Memory B cell (primary cell): ENCODE measurements around the gene RLN3.
"Not testable (repeated sequence)": the region's sequence is repeated elsewhere in the genome, so short reads cannot be mapped to it uniquely, and the experiment has no call there.

Source experiments
- ATAC-seq: fragments of 150-1000 bp; cut with Tn5 transposase; 2 replicates; pipeline ENCODE4 v1.10.0; 2021; ENCODE audit warnings: low read depth, mild to moderate bottlenecking, moderate library complexity
- DNase-seq, 2 donors: peaks; one replicate each; pipeline ENCODE4 v3.0.0; 2022; ENCODE audit warnings: low spot score in 2 of 2
- H3K27ac Mint-ChIP-seq: one replicate; pipeline ENCODE4 v1.8.0; 2022; ENCODE audit warnings: mild to moderate bottlenecking, moderate library complexity, mixed read lengths
- H3K27me3 Mint-ChIP-seq: one replicate; pipeline ENCODE4 v1.8.0; 2022; ENCODE audit warnings: mixed read lengths
- H3K36me3 Mint-ChIP-seq: one replicate; pipeline ENCODE4 v1.8.0; 2022; ENCODE audit warnings: mild to moderate bottlenecking, mixed read lengths
- H3K4me1 Mint-ChIP-seq: one replicate; pipeline ENCODE4 v1.8.0; 2022; ENCODE audit warnings: mixed read lengths
- H3K4me3 Mint-ChIP-seq: one replicate; pipeline ENCODE4 v1.8.0; 2022; ENCODE audit warnings: mild to moderate bottlenecking, moderate library complexity, mixed read lengths
- H3K9me3 Mint-ChIP-seq: one replicate; pipeline ENCODE4 v1.8.0; 2022; ENCODE audit warnings: mixed read lengths

The RLN3 gene

DNA sequence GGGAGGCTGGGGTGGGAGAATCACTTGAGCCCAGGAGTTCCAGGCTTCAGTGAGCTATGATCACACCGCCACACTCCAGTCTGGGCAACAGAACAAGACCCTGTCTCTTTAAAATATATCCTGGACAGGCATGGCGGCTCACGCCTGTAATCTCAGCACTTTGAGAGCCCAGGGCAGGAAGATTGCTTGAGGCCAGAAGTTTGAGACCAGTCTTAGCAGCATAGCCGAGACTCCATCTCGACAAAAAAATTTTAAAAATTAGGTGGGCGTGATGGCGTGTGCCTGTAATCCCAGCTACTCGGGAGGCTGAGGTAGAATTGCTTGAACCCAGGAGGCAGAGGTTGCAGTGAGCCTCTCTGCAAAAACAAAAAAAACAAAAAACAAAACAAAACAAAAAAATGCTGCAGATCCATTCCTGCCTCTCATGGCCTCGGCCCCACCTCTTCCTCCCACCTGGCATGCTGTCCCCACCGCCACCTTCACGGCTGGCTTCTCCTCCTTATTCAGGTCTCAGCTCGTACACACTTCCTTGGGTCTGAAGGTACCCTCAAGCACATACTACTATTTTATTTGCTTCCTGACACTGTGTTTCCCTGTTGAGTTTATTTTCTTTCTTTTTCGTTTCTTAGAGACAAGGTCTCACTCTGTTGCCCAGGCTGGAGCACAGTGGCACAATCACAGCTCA lies 27.1 kb upstream of the RLN3 start:
- Mint-ChIP-seq H3K4me3 (peak overlapping the region; percentile 56), H3K9me3 (no peaks in the 10 kb centered on the region), H3K27me3 (no peaks in the 10 kb centered on the region), H3K36me3 (peaks cover 4% of the 10 kb centered on the region), H3K27ac (peak overlapping the region; percentile 100), H3K4me1 (peaks cover 39% of the 10 kb centered on the region)
- ATAC-seq (no peak), DNase-seq (no peak)

- Mint-ChIP-seq H3K4me1 (peaks cover 41% of the 10 kb centered on the region), H3K27ac (peak overlapping the region; percentile 100), H3K4me3 (peak overlapping the region; percentile 74), H3K9me3 (no peaks in the 10 kb centered on the region), H3K36me3 (peaks cover 4% of the 10 kb centered on the region), H3K27me3 (no peaks in the 10 kb centered on the region)
- no peak for DNase-seq
- ATAC-seq, result no peak
Observed at GRCh38 chr19:14002571-14003250, 25.2 kb upstream of the RLN3 start.

DNA sequence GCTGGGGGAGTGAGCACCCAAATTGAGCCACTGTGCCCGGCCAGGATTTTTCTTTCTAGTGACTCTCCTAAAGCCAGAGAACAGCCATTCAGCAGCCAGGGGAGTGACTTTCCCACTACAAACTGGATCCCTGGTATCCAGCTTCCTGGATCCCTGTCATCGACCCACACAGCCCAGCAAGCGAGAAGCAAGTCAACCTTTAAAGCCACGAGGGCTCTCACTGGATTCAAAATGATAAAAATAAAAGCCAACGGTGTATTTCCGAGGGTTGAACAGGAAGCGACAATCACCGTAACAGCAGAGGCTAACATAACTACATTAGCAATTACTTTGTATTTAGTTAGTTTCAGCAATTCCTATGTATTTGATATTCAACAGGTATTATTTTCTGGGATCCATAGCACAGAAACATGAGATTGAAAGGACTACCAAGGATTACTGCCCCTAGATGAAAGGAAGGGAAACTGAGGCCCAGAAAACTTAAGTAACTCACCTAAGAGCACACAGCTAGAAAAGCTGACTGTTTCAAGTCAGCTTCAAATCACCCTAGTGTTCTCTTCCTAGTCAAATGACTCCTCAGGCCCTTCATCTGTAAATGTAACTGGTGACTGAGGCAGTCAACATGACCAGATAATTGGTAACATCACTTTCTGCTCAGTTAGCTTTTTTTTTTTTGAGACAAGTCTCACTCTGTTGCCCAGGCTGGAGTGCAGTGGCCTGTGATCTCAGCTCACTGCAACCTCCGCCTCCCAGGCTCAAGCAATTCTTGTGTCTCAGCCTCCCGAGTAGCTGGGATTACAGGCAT lies 24.5 kb upstream of the RLN3 start:
- ATAC-seq, result no peak
- Mint-ChIP-seq H3K4me3 (peak overlapping the region; percentile 50), H3K27ac (peak overlapping the region; percentile 100), H3K9me3 (no peaks in the 10 kb centered on the region), H3K36me3 (peaks cover 4% of the 10 kb centered on the region), H3K27me3 (no peaks in the 10 kb centered on the region), H3K4me1 (peaks cover 43% of the 10 kb centered on the region)
- DNase-seq, result no peak

DNA sequence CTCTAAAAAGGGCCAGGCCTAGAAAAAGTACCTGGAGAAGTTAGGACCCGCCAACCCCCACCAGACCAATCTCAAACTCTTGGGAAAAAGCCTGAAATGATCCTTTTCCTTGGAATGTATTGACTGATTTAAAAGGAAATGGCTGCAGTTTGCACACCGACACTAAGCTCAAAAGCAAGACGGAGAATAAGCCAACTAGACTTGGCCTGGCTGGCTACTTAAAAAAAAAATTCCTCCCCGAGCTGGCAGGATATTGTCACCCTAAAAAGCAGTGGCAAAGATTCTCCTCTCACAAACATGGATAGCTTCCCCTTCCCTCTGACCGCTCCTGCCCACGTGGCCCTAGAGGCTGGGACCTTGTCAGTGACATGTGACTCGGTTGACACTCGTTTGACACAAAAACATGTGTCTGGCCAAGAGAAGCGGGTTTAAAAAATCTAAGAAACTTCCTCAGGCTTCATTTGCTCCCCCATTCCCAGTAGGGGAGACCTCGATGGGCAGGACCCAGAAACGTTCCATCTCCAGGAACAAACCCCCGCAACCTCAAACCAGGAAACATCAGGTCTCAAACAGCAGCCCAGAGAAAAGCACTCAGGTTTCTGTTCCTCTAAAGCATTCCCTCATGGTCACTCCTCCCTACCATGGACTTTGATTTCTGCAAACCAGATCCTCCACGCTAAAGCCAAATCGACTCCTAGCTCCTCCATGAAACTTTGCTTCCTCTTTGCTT lies 23.2 kb upstream of the RLN3 start:
- H3K4me3 Mint-ChIP-seq, result peak overlapping the region; percentile 86
- peaks cover 45% of the 10 kb centered on the region for H3K4me1 Mint-ChIP-seq
- H3K9me3 Mint-ChIP-seq, result no peaks in the 10 kb centered on the region
- H3K27ac Mint-ChIP-seq, result peak overlapping the region; percentile 100
- H3K36me3 Mint-ChIP-seq, result no peaks in the 10 kb centered on the region
- H3K27me3 Mint-ChIP-seq, result no peaks in the 10 kb centered on the region
- peak in 1 of 2 donors; percentile 31 for DNase-seq
- ATAC-seq, result no peak

GRCh38 chr19:14005349-14006084 lies 22.4 kb upstream of the RLN3 start:
- Mint-ChIP-seq H3K36me3 (no peaks in the 10 kb centered on the region), H3K4me3 (peak overlapping the region; percentile 90), H3K27me3 (no peaks in the 10 kb centered on the region), H3K9me3 (no peaks in the 10 kb centered on the region), H3K4me1 (peaks cover 39% of the 10 kb centered on the region), H3K27ac (peak overlapping the region; percentile 100)
- DNase-seq, result peak; percentile 90 to 97
- peak; percentile 48 for ATAC-seq

GRCh38 chr19:14006085-14006765 lies 21.7 kb upstream of the RLN3 start, which contains the start of gene RFX1:
Gene RFX1 (minus strand): TSS chr19:14006320. CDS start chr19:13993843, 12,477 bp downstream.
- DNase-seq, result peak; percentile 99 to 100
- no peaks in the 10 kb centered on the region for H3K36me3 Mint-ChIP-seq
- H3K4me1 Mint-ChIP-seq, result peaks cover 34% of the 10 kb centered on the region
- no peaks in the 10 kb centered on the region for H3K9me3 Mint-ChIP-seq
- H3K4me3 Mint-ChIP-seq, result peak within 1 kb of the TSS; percentile 90
- no peaks in the 10 kb centered on the region for H3K27me3 Mint-ChIP-seq
- peak; percentile 66 for ATAC-seq
- peak within 1 kb of the TSS; percentile 100 for H3K27ac Mint-ChIP-seq

DNA sequence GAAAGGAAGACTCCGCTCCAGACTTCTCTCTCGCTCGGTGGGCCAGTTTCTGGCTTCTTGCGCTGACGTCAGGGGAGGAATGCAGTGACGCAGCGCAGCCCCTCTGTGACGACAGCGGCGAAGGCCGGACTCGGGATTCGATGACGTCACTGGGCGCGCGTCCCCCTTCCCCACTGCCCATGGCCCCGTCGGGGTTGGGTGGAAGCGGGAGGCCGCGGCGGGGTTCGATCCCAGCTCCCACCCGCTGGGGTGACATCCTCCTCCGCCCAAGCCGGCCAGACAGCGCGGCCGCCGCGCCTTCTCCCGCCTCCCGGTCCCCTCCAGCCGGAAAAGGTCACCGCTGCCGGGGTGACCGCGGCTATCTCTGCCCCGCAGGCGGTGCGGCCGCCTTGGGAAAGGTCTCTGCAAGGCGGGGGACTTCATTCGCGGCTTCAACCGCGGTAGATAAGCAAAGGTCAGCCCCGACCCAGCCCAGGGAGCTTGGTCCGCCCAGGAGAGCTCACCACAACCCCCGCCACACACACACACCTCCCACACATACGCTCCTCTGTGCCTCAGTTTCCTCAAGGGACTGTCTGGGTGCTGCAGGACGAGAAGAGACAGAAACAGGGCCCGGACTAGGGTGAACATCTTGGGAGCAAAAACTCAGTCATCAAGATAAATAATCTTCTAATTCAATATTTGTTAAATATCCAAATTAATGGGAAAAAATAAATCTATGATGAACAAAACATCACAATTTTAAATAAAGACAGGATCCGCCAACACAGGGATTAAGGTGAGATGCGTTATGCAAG lies 21.0 kb upstream of the RLN3 start:
- H3K36me3 Mint-ChIP-seq, result no peaks in the 10 kb centered on the region
- no peaks in the 10 kb centered on the region for H3K27me3 Mint-ChIP-seq
- ATAC-seq (no peak), DNase-seq (peak in 1 of 2 donors; percentile 96)
- peak overlapping the region; percentile 90 for H3K4me3 Mint-ChIP-seq
- no peaks in the 10 kb centered on the region for H3K9me3 Mint-ChIP-seq
- peak overlapping the region; percentile 100 for H3K27ac Mint-ChIP-seq
- peaks cover 34% of the 10 kb centered on the region for H3K4me1 Mint-ChIP-seq

- Mint-ChIP-seq H3K9me3 (no peaks in the 10 kb centered on the region), H3K27ac (peak overlapping the region; percentile 10), H3K4me1 (peaks cover 17% of the 10 kb centered on the region), H3K36me3 (no peaks in the 10 kb centered on the region), H3K27me3 (no peaks in the 10 kb centered on the region), H3K4me3 (no peak overlapping the region)
- no peak for DNase-seq
- ATAC-seq, result no peak
Observed at GRCh38 chr19:14012378-14012915, 15.5 kb upstream of the RLN3 start.

DNA sequence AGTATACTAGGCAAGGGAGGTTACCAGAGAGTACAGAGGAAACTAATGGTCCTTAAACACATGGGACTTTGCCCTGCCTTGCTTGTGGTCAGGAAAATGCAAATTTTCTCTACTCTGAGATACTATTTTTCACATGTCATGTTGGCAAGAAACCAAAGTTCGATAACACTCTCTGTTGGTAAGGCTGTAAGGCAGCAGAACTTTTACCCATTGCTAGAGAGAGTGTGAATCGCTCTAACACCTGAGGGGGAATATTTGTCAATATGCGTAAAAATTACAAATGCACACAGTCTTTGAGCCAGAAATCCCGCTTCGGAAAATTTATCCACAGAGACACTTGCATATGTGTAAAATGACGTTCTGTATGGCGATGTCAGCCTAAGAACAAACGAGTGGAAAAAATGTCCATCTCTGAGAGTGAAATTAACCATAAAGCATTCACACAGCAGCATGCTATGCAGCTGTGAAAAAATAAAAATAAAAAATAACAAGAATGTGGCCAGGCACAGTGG lies 12.4 kb upstream of the RLN3 start:
- peak overlapping the region; percentile 77 for H3K4me3 Mint-ChIP-seq
- no peaks in the 10 kb centered on the region for H3K27me3 Mint-ChIP-seq
- H3K27ac Mint-ChIP-seq, result peak overlapping the region; percentile 91
- ATAC-seq (peak; percentile 91), DNase-seq (peak in 1 of 2 donors; percentile 52)
- H3K4me1 Mint-ChIP-seq, result peaks cover 23% of the 10 kb centered on the region
- no peaks in the 10 kb centered on the region for H3K36me3 Mint-ChIP-seq
- H3K9me3 Mint-ChIP-seq, result no peaks in the 10 kb centered on the region

GRCh38 chr19:14019100-14019499 lies 8.8 kb upstream of the RLN3 start:
- Mint-ChIP-seq H3K36me3 (no peaks in the 10 kb centered on the region), H3K4me3 (peak overlapping the region; percentile 59), H3K27me3 (no peaks in the 10 kb centered on the region), H3K27ac (peak overlapping the region; percentile 16), H3K9me3 (no peaks in the 10 kb centered on the region), H3K4me1 (peaks cover 20% of the 10 kb centered on the region)
- DNase-seq (no peak), ATAC-seq (peak; percentile 63)

DNA sequence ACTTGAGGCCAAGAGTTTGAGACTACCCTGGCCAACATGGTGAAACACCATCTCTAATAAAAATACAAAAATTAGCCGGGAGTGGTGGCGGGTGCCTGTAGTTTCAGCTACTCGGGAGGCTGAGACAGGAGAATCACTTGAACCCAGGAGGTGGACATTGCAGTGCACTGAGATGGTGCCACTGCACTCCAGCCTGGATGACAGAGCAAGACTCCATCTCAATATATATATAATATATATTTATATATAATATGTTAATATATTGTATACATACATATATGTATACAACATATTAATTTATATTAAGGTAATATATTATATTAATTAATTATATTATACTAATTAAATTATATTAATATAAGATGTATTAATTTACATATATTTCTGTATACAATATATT lies 8.2 kb upstream of the RLN3 start:
- H3K27me3 Mint-ChIP-seq, H3K36me3 Mint-ChIP-seq, H3K27ac Mint-ChIP-seq, ATAC-seq, H3K4me3 Mint-ChIP-seq, H3K9me3 Mint-ChIP-seq, DNase-seq: not testable (repeated sequence)
- H3K4me1 Mint-ChIP-seq, result peaks cover 16% of the 10 kb centered on the region

DNA sequence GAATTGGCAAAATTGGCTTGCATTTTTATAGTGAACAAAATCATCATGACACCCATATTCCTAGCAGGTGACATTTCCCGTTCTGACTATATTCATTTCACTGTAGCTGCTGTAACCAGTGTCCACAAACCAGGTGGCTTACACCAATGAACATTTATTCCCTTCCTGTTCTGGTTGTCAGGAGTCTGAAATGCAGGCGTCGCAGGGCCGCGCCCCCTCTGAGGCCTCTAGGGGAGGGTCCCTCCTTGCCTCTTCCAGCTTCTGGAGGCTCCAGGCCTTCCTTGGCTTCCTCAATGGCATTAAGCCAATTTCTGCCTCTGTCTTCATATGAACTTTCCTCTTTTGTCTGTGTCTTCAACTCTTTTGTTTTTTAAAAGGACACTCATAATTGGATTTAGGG lies 6.5 kb upstream of the RLN3 start:
- Mint-ChIP-seq H3K4me3 (no peak overlapping the region), H3K27ac (no peak overlapping the region), H3K9me3 (no peaks in the 10 kb centered on the region), H3K27me3 (no peaks in the 10 kb centered on the region), H3K36me3 (no peaks in the 10 kb centered on the region), H3K4me1 (peaks cover 13% of the 10 kb centered on the region)
- ATAC-seq (no peak), DNase-seq (no peak)
